LNCaP clone FGC (cell line): Measurements from ENCODE around the gene MYO5A.

ENCODE experiments used
- DNase-seq: peaks from one replicate; pipeline ENCODE4 v3.0.0-alpha.2; 2011; ENCODE audit warnings: low read depth
- H3K4me3 ChIP-seq: 2 replicates; pipeline ENCODE4 v1.5.1; 2011; ENCODE audit warnings: mild to moderate bottlenecking, low read depth, low read length, control low read depth
- CTCF ChIP-seq: IDR thresholded peaks from 2 replicates; pipeline ENCODE4 v1.5.1; 2012; ENCODE audit warnings: mild to moderate bottlenecking; ENCODE audit not compliant: control insufficient read depth, insufficient read depth; ENCODE audit errors: extremely low read depth

The MYO5A gene

GRCh38 chr15:52502608-52503007 lies 26.1 kb downstream of the MYO5A start:
- DNase-seq: no peak
- no peak for TF ChIP-seq CTCF

GRCh38 chr15:52499506-52499905 lies 29.2 kb downstream of the MYO5A start:
- DNase-seq: no peak
- no peak overlapping the region for H3K4me3 ChIP-seq
- TF ChIP-seq CTCF: no peak

More at GRCh38 chr15:52502608-52503007, 26.1 kb downstream of the MYO5A start:
- no peak overlapping the region for H3K4me3 ChIP-seq

DNA sequence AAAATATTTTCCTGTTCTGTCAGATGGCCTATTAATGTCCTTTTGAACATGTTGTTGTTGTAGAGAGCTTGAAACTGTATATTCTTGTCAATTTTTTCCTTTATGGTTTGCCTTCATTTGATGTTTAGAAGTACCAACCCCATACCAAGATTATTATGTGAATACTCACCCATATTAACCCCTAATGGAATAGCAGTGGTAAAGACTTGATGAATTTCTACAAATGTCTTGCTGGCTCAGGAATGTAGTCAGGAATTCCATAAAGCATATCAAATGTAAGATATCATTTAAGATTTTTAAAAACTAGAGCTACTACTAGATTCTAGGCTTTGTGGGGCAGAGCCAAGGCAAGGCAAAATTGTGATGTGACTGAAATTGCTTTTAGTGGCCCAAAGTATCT lies 30.0 kb downstream of the MYO5A start:
- DNase-seq: no peak
- no peak overlapping the region for H3K4me3 ChIP-seq
- no peak for TF ChIP-seq CTCF

GRCh38 chr15:52496776-52497470 lies 31.8 kb downstream of the MYO5A start:
- DNase-seq: no peak
- no peak overlapping the region for H3K4me3 ChIP-seq
- TF ChIP-seq CTCF: no peak

- no peak for TF ChIP-seq CTCF
- no peak overlapping the region for H3K4me3 ChIP-seq
- DNase-seq: no peak
Observed at GRCh38 chr15:52496175-52496574, 32.5 kb downstream of the MYO5A start.

DNA sequence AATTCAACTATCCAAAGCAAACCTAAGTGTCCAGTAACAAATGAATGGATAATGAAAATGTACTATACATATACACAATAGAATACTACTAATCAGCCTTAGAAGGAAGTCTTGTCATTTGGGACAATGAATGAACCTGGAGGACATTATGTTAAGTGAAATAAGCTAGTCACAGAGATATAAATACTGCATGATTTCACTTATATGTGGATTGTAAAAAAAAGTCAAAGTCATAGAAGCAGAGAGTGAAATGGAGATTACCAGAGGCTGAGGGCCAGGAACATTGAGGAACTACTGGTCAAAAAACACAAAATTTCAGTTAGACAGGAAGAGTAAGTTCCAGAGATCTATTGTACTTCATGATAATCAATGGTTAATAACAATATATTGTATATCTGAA lies 33.6 kb downstream of the MYO5A start:
- TF ChIP-seq CTCF: no peak
- H3K4me3 ChIP-seq: no peak overlapping the region
- DNase-seq: no peak

- H3K4me3 ChIP-seq: no peak overlapping the region
- DNase-seq: no peak
- TF ChIP-seq CTCF: no peak
Observed at GRCh38 chr15:52493968-52494367, 34.7 kb downstream of the MYO5A start.
